ENCODE results near the gene MNAT1.

Gene MNAT1

DNA sequence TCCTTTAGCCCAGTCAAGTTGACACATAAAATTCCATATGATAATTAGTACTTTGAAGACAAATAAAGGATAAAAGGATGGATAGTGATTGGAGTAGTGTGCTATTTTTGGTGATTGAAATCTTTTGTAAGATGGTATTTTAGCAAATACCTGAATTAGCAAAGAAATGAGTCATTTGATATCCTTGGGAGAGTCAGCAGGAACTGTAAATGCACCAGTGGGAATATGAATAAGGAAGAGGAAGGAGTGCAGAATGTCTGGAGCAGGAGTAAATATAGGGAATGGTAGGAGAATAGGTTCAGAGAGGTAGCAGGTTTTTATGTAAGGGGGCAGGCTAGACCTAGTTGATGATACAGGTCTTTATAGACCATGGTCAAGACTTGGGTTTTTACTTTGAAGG is 171.4 kb downstream of the MNAT1 start:
- no peak for DNase-seq

DNA sequence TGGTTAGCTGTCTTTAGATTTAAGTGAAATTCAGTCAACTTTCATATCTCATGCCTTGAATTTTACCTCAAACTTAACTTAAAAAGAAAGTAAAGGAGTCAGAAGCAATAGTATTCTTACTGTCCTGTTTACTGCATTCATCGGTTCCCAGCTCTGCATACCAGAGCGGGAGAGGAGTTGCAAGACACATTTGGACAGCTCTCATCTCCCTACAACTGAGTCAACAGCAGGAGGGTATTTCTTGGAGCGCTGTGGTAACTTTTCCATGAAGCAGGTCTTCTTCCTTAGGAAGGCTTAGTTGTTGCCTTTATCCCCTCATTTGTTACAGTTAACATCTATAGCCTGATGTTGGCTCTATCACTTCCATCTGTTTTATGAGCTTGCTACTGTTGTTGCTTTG is 181.2 kb downstream of the MNAT1 start:
- DNase-seq, result no peak

DNA sequence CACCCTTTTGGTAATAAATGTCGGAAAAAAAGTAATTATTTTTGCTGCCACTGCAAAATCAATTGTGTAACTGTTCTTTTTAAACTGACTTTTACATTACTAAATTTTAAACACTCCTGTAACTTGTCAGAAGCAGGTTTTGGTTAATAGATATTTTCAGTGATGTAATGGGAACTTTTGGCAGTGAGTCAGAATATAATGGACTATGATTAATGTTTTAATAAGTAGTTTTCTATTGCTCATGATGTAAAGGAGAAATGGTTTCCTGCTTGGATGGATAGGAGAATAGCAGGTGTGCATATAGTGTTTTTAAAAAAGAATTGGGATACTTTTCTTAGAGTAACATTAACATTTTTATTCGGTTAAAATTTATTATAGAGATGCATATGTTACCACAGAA is 187.5 kb downstream of the MNAT1 start:
- DNase-seq, result no peak

- no peak for DNase-seq
Measured at GRCh38 chr14:60925286-60925685, 190.7 kb downstream of the MNAT1 start.

- no peak for DNase-seq
Measured at GRCh38 chr14:60926002-60926401, 191.4 kb downstream of the MNAT1 start.

DNA sequence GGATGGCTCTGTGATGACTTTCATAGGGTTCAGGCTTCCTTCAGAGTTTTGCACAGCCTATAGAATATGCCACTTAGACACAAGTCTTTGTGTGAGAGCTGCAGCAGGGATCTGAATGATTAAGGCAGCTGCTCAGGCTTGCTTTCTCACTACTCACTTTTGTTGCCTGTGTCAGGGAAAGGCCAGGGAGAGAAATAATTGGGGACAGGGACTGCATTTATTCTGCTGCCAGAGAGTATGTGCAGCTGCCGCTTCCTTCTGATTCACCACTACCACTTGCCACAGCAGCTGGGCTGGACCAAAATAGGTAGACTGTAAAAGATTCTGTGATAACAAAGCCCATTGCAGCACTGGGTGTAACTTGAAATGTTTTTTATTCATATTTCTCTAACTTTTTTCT is 196.7 kb downstream of the MNAT1 start:
- DNase-seq, result no peak

GRCh38 chr14:60933920-60934655 is 199.5 kb downstream of the MNAT1 start:
- DNase-seq, result no peak

DNA sequence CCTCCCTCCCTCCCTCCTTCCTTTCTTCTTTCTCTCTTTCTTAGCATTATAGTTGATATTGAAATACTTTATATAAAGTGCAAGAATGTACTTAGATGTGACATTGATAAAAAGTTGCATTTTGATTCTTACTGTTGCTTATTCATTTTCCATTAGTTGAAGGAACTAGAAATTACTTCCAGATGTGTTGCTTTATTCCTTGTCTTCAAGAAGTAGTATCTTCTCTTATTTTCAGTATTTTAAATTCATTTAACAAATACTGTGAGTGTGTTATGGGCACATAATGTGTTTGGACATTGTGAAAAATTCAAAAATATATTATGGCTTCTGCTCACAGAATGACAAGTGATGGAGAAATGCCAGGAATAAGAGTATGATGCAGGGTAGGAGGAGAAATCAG is 200.8 kb downstream of the MNAT1 start:
- DNase-seq, result no peak

GRCh38 chr14:60943637-60944032 is 209.1 kb downstream of the MNAT1 start:
- DNase-seq, result no peak

- no peak for DNase-seq
Measured at GRCh38 chr14:60944204-60944603, 209.6 kb downstream of the MNAT1 start.

GRCh38 chr14:60945984-60946383 is 211.4 kb downstream of the MNAT1 start:
- no peak for DNase-seq

GRCh38 chr14:60946773-60947172 is 212.2 kb downstream of the MNAT1 start:
- DNase-seq, result no peak

- no peak for DNase-seq
Measured at GRCh38 chr14:60951776-60952435, 217.3 kb downstream of the MNAT1 start.

- DNase-seq, result no peak
Measured at GRCh38 chr14:60956202-60956601, 221.6 kb downstream of the MNAT1 start.

- DNase-seq, result no peak
Measured at GRCh38 chr14:60956632-60957031, 222.1 kb downstream of the MNAT1 start.

- DNase-seq, result no peak
Measured at GRCh38 chr14:60958146-60958545, 223.6 kb downstream of the MNAT1 start.

DNA sequence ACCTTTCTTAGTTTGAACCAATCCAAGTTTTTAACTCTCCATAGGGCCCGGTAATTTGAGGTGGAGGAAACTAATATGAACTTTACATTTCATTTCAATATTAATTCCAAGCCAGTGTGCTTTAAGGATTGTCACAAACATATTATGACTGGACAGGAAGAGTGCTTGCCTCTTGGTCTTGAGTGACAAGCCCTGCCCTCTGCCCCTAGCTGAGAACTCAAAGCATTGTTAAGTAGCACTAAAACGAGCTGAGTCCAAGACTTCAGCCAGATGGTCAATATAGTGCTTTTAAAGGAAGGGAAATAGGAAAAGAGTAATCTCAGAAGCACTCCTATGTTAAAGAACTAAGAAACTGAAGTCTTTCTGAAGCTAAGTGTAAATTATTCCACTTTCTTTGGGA is 229.2 kb downstream of the MNAT1 start:
- no peak for DNase-seq

- DNase-seq, result no peak
Measured at GRCh38 chr14:60964904-60965303, 230.3 kb downstream of the MNAT1 start.

GRCh38 chr14:60965402-60965801 is 230.8 kb downstream of the MNAT1 start:
- DNase-seq, result no peak

DNA sequence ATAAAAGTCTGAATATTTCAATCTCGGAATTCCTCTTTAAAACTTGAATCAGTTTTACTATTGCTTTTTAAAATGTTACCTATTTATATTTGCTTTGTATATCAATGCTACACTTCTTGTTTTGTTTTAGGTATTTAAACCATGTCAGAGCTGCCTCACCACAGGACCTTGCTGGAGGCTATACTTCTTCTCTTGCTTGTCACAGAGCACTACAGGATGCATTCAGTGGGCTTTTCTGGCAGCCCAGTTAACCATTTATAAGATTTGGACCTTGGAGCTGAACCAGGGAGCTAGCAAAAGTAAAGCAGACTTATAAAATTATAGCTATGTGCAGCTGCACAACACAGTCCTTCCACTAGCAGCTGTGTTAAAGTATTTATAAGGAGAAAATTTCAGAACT is 233.5 kb downstream of the MNAT1 start:
- no peak for DNase-seq

- no peak for DNase-seq
Measured at GRCh38 chr14:60968671-60969070, 234.1 kb downstream of the MNAT1 start.

DNA sequence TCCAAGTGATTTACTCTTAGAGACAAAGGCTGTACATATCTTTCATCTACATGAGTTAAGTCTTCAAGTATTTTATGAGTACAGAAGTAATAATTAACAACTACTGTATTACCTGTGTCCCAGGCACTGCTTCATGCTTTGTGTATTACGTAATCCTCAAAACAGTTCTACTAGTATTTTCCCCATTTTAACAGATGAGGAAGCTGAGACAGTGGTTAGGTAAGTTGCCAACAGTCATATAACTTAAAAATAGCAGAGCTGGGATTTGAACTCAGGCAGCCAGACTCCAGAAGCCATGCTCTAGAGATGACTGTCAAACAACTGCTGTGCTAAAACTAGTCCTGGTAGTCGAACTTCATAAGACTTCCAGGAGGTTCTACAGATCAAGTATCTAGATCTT is 235.6 kb downstream of the MNAT1 start:
- no peak for DNase-seq

- no peak for DNase-seq
Measured at GRCh38 chr14:60971271-60971670, 236.7 kb downstream of the MNAT1 start.

DNA sequence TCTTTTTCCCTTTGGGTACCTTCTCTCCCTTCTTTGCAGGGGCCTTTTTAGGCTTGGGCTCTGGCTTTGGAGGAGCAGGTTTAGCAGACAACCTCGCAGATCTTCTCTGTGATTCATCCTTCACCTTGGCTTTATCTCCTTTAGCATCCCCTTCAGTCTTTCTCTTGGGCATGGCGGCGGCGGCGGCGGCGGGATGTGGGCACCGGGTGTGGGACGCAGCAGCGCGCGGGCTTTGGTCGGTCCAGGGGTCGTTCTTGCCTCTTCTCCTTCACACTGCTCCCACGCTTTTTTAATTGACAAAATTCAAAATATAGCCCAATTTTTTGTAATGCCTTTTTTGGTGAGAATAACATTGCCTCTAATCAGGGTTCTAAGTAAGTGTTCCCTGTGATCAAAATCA is 237.7 kb downstream of the MNAT1 start:
- DNase-seq, result no peak

GRCh38 chr14:60973070-60973469 is 238.5 kb downstream of the MNAT1 start:
- DNase-seq, result no peak

Measured in DMS79 treated with DMSO at 0.1 percent for 48 hours (cell line).